GM06990 (cell line): Measurements from ENCODE around the gene USP32.

Experiments used
- DNase-seq: peaks from one replicate; pipeline ENCODE4 v3.0.0-alpha.2; 2011; ENCODE audit not compliant: insufficient read length; ENCODE audit errors: extremely low read depth
- H3K27me3 ChIP-seq: replicated peaks from 2 replicates; pipeline ENCODE4 v1.6.0; 2011; ENCODE audit warnings: low read length; ENCODE audit not compliant: control insufficient read depth, insufficient read depth
- H3K36me3 ChIP-seq: 2 replicates; pipeline ENCODE4 v1.5.1; 2011; ENCODE audit warnings: low read length; ENCODE audit not compliant: control insufficient read depth, insufficient read depth
- H3K4me3 ChIP-seq: replicated peaks from 2 replicates; pipeline ENCODE4 v1.5.1; 2011; ENCODE audit warnings: low read depth, mild to moderate bottlenecking, control low read depth, low read length
- TF ChIP-seq, protein P1 (sequence below): IDR thresholded peaks from 2 replicates; pipeline ENCODE4 v1.5.1; 2011; ENCODE audit warnings: low read length, control low read depth, mild to moderate bottlenecking, inconsistent platforms; ENCODE audit not compliant: insufficient read depth, poor library complexity, severe bottlenecking

The USP32 gene

DNA sequence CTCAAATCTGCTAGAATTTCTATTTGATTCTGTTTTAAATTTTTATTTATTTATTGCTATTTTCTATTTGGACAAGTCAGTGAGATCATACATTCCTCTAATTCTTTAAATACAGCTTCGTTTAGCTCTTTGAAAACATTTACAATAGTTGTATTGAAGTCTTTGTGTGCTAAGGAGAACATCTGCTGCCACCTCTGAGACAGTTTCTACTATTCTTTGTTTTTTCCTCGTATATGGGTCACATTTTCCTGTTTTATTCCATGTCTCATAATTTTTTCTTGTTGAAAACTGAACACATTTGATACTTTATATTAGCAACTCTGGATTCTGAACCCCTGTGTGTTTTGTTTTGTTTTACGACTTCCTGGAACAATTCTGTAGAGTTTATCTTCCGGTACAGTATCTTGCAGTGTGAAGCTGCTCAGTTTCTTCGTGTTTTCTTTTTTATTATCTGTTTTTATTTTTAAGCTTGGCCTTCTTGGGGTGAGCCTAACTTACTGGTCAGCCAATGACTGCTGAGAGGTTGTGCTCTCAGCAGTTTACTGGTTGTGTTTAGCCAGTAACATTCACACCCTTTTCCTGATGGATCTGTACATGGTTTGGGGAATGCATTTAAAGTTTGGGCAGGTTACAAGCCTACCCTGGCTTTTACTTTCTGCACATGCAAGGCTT is 143.2 kb downstream of the USP32 start:
- no peaks in the 10 kb centered on the region for H3K27me3 ChIP-seq
- H3K4me3 ChIP-seq = no peak overlapping the region
- DNase-seq = no peak
- TF ChIP-seq, protein P1, sequence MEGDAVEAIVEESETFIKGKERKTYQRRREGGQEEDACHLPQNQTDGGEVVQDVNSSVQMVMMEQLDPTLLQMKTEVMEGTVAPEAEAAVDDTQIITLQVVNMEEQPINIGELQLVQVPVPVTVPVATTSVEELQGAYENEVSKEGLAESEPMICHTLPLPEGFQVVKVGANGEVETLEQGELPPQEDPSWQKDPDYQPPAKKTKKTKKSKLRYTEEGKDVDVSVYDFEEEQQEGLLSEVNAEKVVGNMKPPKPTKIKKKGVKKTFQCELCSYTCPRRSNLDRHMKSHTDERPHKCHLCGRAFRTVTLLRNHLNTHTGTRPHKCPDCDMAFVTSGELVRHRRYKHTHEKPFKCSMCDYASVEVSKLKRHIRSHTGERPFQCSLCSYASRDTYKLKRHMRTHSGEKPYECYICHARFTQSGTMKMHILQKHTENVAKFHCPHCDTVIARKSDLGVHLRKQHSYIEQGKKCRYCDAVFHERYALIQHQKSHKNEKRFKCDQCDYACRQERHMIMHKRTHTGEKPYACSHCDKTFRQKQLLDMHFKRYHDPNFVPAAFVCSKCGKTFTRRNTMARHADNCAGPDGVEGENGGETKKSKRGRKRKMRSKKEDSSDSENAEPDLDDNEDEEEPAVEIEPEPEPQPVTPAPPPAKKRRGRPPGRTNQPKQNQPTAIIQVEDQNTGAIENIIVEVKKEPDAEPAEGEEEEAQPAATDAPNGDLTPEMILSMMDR = no peak
- H3K36me3 ChIP-seq = peaks cover 4% of the 10 kb centered on the region

DNA sequence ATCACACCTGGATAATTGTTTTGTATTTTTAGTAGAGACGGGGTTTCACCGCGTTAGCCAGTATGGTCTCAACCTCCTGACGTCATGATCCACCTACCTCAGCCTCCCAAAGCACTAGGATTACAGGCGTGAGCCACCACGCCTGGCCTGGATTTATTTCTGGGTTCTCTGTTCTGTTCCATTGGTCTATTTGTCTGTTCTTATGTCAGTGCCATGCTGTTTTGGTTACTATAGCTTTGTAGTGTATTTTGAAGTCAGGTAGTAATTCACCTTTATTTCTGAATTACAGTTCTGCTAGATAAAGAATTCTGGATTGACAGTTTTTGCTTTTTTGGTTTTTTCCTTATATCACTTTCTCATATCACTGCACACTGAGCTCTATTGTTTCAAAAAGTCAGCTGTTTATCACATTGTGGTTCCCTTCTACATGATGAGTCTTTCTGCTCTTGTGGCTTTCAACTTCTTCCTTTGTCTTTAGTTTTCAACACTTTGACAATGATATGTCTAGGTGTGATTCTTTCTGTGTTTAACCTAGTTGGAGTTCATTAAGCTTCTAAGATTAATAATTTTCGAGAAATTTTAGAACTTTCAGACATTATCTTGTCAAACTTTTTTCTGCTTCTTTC is 144.0 kb downstream of the USP32 start:
- DNase-seq = no peak
- TF ChIP-seq, protein P1 = no peak
- Histone ChIP-seq H3K4me3 (no peak overlapping the region), H3K27me3 (no peaks in the 10 kb centered on the region), H3K36me3 (peaks cover 4% of the 10 kb centered on the region)

DNA sequence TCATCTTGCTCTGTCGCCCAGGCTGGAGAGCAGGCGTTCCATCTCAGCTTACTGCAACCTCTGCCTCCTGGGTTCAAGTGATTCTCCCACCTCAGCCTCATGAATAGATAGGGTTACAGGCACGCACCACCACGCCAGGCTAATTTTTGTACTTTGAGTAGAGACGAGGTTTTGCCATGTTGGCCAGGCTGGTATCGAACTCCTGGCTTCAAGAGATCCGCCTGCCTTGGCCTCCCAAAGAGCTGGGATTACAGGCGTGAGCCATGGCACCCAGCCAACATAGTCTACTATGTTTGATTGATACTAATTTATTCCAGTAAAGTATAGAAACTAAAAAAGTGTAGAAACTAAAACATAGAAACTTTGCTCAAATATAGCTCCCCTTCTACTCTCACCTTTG is 147.3 kb downstream of the USP32 start:
- no peak for DNase-seq
- TF ChIP-seq, protein P1 = no peak
- no peaks in the 10 kb centered on the region for H3K27me3 ChIP-seq

DNA sequence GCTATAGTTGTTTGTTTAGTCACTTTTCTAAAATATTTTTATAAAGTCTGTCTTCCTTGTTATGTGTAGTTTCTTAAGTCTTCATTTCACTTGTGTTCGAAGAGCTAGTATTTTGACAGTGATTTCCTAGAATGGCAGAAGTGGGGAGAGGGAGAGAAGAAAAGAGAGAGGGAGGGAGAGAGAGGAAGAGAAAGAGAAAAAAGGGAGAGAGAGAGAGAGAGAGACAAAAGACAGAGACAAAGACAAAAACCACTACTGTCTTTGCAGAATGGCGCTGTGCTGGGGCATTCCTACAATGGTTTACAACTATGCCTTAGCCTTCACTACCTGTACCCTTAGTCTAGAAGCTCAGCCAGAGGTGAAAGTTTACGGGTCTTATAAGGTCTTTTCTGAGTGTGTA is 151.6 kb downstream of the USP32 start:
- no peak for DNase-seq
- no peaks in the 10 kb centered on the region for H3K27me3 ChIP-seq
- no peak overlapping the region for H3K4me3 ChIP-seq
- TF ChIP-seq, protein P1 = no peak
- no peaks in the 10 kb centered on the region; the same call in none of the 2 replicates for H3K36me3 ChIP-seq

More for the DNA sequence above, 147.3 kb downstream of the USP32 start:
- H3K36me3 ChIP-seq = peaks cover 3% of the 10 kb centered on the region
- no peak overlapping the region for H3K4me3 ChIP-seq

DNA sequence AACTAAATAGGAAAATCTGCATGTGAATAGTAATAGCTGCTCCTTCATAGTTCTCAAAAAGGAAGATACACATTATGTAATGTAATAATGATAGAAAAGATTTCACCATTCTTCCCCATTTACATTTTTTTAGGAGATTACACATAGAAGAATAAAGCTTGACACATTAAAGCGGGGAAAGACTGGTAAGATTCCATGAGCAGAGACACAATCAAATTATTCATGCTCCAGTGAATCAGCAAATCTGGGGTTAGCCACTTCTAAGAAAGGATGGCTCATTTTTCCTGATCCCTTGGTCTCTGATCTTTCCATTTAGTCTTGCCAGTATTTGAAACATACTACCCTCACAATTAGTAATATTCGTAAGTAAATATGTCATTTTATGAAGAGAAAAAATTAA is 160.2 kb downstream of the USP32 start:
- Histone ChIP-seq H3K27me3 (no peaks in the 10 kb centered on the region), H3K4me3 (no peak overlapping the region), H3K36me3 (no peaks in the 10 kb centered on the region)
- TF ChIP-seq, protein P1 = no peak
- no peak for DNase-seq
